Left lung (tissue), 10 donors: ENCODE results near the gene LINGO1. TPM values are rescaled to one million over a fixed set of nuclear protein-coding genes. Genes with fewer than 3 reads are reported as not detected.

Source experiments
- ATAC-seq: fragments of 200-7000 bp; cut with Tn5 transposase; one replicate; pipeline ENCODE4 v1.9.1; 2020; ENCODE audit warnings: moderate library complexity
- DNase-seq, 4 donors: peaks; one replicate each; pipeline ENCODE4 v3.0.0-alpha.2; 2013 to 2020
- H3K27ac ChIP-seq, 2 donors: fragments of 200-600 bp; sonication (generic) in 1 of 2; one replicate each; pipeline versions ENCODE4 v1.5.0 to v1.8.0; 2020 to 2021
- H3K27me3 ChIP-seq, 2 donors: fragments of 200-600 bp; sonication (generic) in 1 of 2; one replicate each; pipeline versions ENCODE4 v1.5.0 to v1.8.0; 2020 to 2021
- H3K36me3 ChIP-seq, 2 donors: fragments of 200-600 bp; sonication (generic) in 1 of 2; one replicate each; pipeline versions ENCODE4 v1.5.0 to v1.8.0; 2020 to 2021
- H3K4me1 ChIP-seq, 2 donors: fragments of 200-600 bp; one replicate each; pipeline ENCODE4 v1.8.0; 2021
- H3K4me3 ChIP-seq, 2 donors: fragments of 200-600 bp; sonication (generic) in 1 of 2; one replicate each; pipeline versions ENCODE4 v1.5.0 to v1.8.0; 2020 to 2021; ENCODE audit warnings: mild to moderate bottlenecking in 1 of 2
- H3K9me3 ChIP-seq, 2 donors: fragments of 200-600 bp; sonication (generic) in 1 of 2; one replicate each; pipeline versions ENCODE4 v1.5.0 to v1.8.0; 2020 to 2021
- CTCF ChIP-seq, 2 donors: fragments of 200-600 bp; sonication (generic) in 1 of 2; IDR thresholded peaks; one replicate each; pipeline versions ENCODE4 v1.5.0 to v1.8.0; 2021; ENCODE audit warnings: antibody characterized with exemption in 2 of 2
- intact Hi-C, 2 donors: fragments of 100-400 bp; cut with DNase I; formaldehyde crosslinking; loops; one replicate each; pipeline versions ENCODE4 v1.11.2 to v1.14.2; 2022
- polyA plus RNA-seq, 6 donors: library from polyadenylated mRNA; unstranded; fragments of 120-200 nt; gene quantifications; one replicate each; pipeline ENCODE4 v1.2.1, GENCODE V29; 2013; ENCODE audit not compliant: insufficient read length in 6 of 6
- total RNA-seq, 2 donors: library from RNA; stranded (reverse); fragmentation: NEBNext Ultra II Directional; extraction: Animal tissue kit (Norgen Biotek cat#: 25700); gene quantifications; one replicate each; pipeline ENCODE4 v1.2.1, GENCODE V29; 2021
- donor health status: DM: no; HTN: yes; CAD: no.
- donor health status: DM: no; HTN: no; CAD: no.

LINGO1 gene
- total and polyA plus RNA-seq, 8 donors, result 0.99 to 19.6 (median 14.1) TPM

DNA sequence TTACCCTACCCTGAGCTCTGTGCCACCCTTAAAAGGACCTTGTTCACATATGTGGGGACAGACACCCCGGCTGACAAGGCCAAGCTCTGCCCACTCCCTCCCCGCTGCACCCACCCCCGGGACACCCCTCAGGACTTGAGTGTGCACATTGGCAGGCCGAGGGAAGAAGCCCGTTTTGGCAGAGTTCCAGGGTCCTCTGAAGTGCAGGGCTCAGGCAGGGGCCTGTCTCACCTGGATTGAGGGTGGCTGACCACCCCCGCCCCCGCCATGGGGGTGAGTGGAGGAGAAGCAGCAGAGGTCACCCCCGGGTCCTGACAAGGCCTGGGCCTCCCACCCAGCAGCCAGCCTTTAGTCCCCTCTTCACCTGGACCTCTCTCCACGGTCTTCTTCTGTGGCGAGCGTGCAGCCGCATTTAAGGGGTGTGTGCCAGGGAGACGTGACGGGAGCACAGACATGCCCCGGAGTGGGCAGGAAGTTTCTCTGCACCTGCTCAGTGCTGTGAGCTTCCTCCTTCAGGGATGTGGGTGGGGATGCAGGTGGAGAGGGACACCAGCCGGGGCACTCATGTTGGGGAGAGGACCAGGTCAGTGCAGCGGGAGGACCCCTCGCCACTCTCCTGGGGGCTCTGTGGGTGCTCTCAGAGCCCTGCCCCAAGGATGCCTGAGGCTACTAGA, 50.7 kb downstream of the LINGO1 start:
- Histone ChIP-seq H3K27ac (no peak overlapping the region), H3K4me1 (no peaks in the 10 kb centered on the region), H3K4me3 (no peak overlapping the region), H3K9me3 (no peaks in the 10 kb centered on the region), H3K27me3 (no peaks in the 10 kb centered on the region), H3K36me3 (no peaks in the 10 kb centered on the region)
- ATAC-seq (no peak), DNase-seq (peak in 1 of 4 donors; percentile 47)
- no peak for TF ChIP-seq CTCF (IDR thresholded peaks at IDR 0.05)
- intact Hi-C loops, result no loop called here

- Histone ChIP-seq H3K36me3 (no peaks in the 10 kb centered on the region), H3K4me1 (no peaks in the 10 kb centered on the region), H3K27ac (no peak overlapping the region), H3K9me3 (no peaks in the 10 kb centered on the region), H3K4me3 (no peak overlapping the region), H3K27me3 (no peaks in the 10 kb centered on the region)
- ATAC-seq (no peak), DNase-seq (peak in 1 of 4 donors; percentile 58)
- intact Hi-C loops, result no loop called here
- no peak for TF ChIP-seq CTCF (IDR thresholded peaks at IDR 0.05)
These were observed 51.6 kb downstream of the LINGO1 start for GRCh38 chr15:77580996-77581682.

DNA sequence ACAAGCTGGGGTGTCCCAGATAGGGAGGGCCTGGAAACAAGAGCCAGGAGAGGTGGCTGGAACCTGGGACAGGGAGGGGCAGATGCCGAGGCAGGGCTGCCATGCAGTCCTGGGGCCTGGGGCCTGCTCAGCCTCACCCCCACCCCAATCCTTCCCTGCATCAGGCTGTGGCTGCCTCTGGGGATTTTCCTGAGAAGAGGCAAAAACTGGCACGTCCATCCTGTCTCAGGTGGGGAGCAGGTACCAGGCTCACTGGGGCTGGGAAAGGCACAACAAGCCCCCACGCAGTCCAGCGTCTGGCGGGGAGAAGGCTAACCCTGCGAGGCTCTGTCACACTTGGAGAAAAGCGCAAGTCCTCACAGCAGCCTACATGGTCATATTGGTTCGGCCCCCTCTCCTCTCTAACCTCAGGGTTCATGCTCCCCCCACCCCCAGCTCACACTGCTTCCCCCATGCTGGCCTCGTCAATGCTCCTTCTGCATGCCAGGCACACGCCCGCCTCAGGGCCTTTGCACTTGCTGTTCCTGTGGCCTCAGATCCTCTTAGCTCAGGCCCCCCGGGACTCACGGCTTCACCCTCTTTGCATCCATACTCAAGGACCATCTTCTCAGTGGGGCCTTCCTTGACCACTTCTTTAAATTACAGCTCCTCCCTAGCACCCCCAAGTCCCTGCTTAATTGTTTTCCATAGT, 53.1 kb downstream of the LINGO1 start:
- no peak for TF ChIP-seq CTCF (IDR thresholded peaks at IDR 0.05)
- no peaks in the 10 kb centered on the region for H3K36me3 ChIP-seq
- H3K4me1 ChIP-seq, result no peaks in the 10 kb centered on the region
- no peak overlapping the region for H3K4me3 ChIP-seq
- H3K27ac ChIP-seq, result no peak overlapping the region
- H3K27me3 ChIP-seq, result no peaks in the 10 kb centered on the region
- ATAC-seq (no peak), DNase-seq (peak in 1 of 4 donors; percentile 48)
- no peaks in the 10 kb centered on the region for H3K9me3 ChIP-seq
- intact Hi-C loops, result no loop called here

GRCh38 chr15:77578641-77579372, 53.9 kb downstream of the LINGO1 start:
- Histone ChIP-seq H3K27ac (no peak overlapping the region), H3K27me3 (no peaks in the 10 kb centered on the region), H3K36me3 (no peaks in the 10 kb centered on the region), H3K9me3 (no peaks in the 10 kb centered on the region), H3K4me3 (no peak overlapping the region), H3K4me1 (no peaks in the 10 kb centered on the region)
- intact Hi-C loops, result no loop called here
- TF ChIP-seq CTCF (IDR thresholded peaks at IDR 0.05), result no peak
- ATAC-seq (peak; percentile 34), DNase-seq (peak in 1 of 4 donors; percentile 61)
